Esophagus squamous epithelium (tissue), 4 donors: ENCODE measurements around the gene CAPZA2.

Experiments used
- CTCF ChIP-seq, 6 experiments: fragments of 450-650 bp in 4 of 6; fragments of 200-600 bp in 2 of 6; sonication (generic) in 2 of 6; IDR thresholded peaks; one replicate each; pipeline ENCODE4 v1.5.1; 2016 to 2019; ENCODE audit warnings: antibody characterized with exemption in 6 of 6, mild to moderate bottlenecking in 4 of 6, moderate library complexity in 4 of 6
- POLR2A ChIP-seq, 4 donors: fragments of 450-650 bp; IDR thresholded peaks; one replicate each; pipeline ENCODE4 v1.6.1; 2017; ENCODE audit warnings: antibody characterized with exemption in 4 of 4, mild to moderate bottlenecking in 4 of 4, moderate library complexity in 3 of 4

- TF ChIP-seq CTCF (IDR thresholded peaks at IDR 0.05): no peak
- no peak for TF ChIP-seq POLR2A (IDR thresholded peaks at IDR 0.05)
Observed at GRCh38 chr7:116859323-116859722, 3.1 kb upstream of the CAPZA2 start.
